HCT116 (cell line): ENCODE measurements around the gene SAT1. TPM values are rescaled to one million over a fixed set of nuclear protein-coding genes. Genes with fewer than 3 reads are reported as not detected.

Experiments
- ATAC-seq: fragments of 200-7000 bp; cut with Tn5 transposase; 2 replicates; pipeline ENCODE4 v1.9.1; 2020; ENCODE audit warnings: mild to moderate bottlenecking, moderate library complexity
- BruUV-seq: library from RNA; stranded (reverse); fragments of 400-500 nt; replicated peaks from 2 replicates; lab custom pipeline; 2021; lab: Mats Ljungman, UMichigan
- CTCF ChIA-PET: fragments of 300-600 bp; sonication (Branson Sonifier 250); formaldehyde crosslinking; loops from one replicate; lab custom pipeline; 2021; ENCODE audit warnings: antibody characterized with exemption; lab: Charles Lee
- POLR2A ChIA-PET: fragments of 300-600, 350-600 bp; sonication (Branson Sonifier 250); formaldehyde crosslinking; loops from one replicate; lab custom pipeline; 2021; ENCODE audit warnings: antibody characterized with exemption; lab: Charles Lee
- RAD21 ChIA-PET, 2 experiments: fragments of 300-600 bp; sonication (Branson Sonifier 250); formaldehyde crosslinking; loops; one replicate each; lab custom pipeline; 2023; ENCODE audit warnings: low total read pairs in 2 of 2; ENCODE audit not compliant: uncharacterized antibody in 2 of 2, unreplicated experiment in 2 of 2, low non-redundant PET in 1 of 2; lab: Charles Lee
- DNase-seq: peaks from one replicate; pipeline ENCODE4 v3.0.0-alpha.2; 2010; ENCODE audit warnings: low read depth, low spot score
- H2AFZ ChIP-seq: fragments of 200-600 bp; shearing (Covaris generic), sonication (generic); 2 replicates; pipeline ENCODE4 v1.6.1; 2017; ENCODE audit warnings: low read depth, mixed run types, mixed read lengths, antibody characterized with exemption, low read length; ENCODE audit not compliant: poor library complexity, severe bottlenecking
- H3K27ac ChIP-seq: 2 replicates; pipeline ENCODE4 v1.5.1; 2012; ENCODE audit warnings: low read depth, low read length
- H3K27me3 ChIP-seq: fragments of 200-600 bp; sonication (generic); 2 replicates; pipeline ENCODE4 v1.6.1; 2016; ENCODE audit warnings: mixed run types, low read length, mixed read lengths; ENCODE audit not compliant: insufficient read depth
- H3K36me3 ChIP-seq, 2 experiments: fragments of 200-500 bp in 1 of 2; fragments of 200-600 bp in 1 of 2; sonication (Bioruptor generic) in 1 of 2; sonication (generic) in 1 of 2; 2 replicates each; pipeline versions ENCODE4 v1.5.1 to v1.6.1; 2014 to 2016; ENCODE audit warnings: low read length in 2 of 2, inconsistent platforms in 1 of 2, mixed read lengths in 1 of 2, mixed run types in 1 of 2; ENCODE audit not compliant: insufficient read depth in 2 of 2, control insufficient read depth in 1 of 2
- H3K4me1 ChIP-seq, 2 experiments: fragments of 200-600 bp in 1 of 2; sonication (generic) in 1 of 2; 2 replicates each; pipeline versions ENCODE4 v1.5.1 to v1.6.1; 2012 to 2017; ENCODE audit warnings: low read length in 2 of 2, inconsistent platforms in 1 of 2, mild to moderate bottlenecking in 1 of 2, mixed read lengths in 1 of 2, mixed run types in 1 of 2, moderate library complexity in 1 of 2; ENCODE audit not compliant: insufficient read depth in 2 of 2, control insufficient read depth in 1 of 2
- H3K4me2 ChIP-seq: fragments of 200-600 bp; sonication (generic); 2 replicates; pipeline ENCODE4 v1.6.1; 2017; ENCODE audit warnings: mixed run types, low read length, mixed read lengths
- H3K4me3 ChIP-seq, 2 experiments: fragments of 200-600 bp in 1 of 2; sonication (generic) in 1 of 2; replicated peaks in 1 of 2; 2 replicates each; pipeline ENCODE4 v1.5.1; 2011 to 2016; ENCODE audit warnings: low read length in 2 of 2, control low read depth in 1 of 2, low read depth in 1 of 2, mild to moderate bottlenecking in 1 of 2, mixed read lengths in 1 of 2, mixed run types in 1 of 2
- H3K79me2 ChIP-seq: fragments of 200-600 bp; sonication (generic); 2 replicates; pipeline ENCODE4 v1.6.1; 2017; ENCODE audit warnings: mild to moderate bottlenecking, mixed run types, low read length, moderate library complexity, mixed read lengths; ENCODE audit not compliant: insufficient read depth
- H3K9ac ChIP-seq: fragments of 200-600 bp; sonication (generic); 2 replicates; pipeline ENCODE4 v1.6.1; 2016; ENCODE audit warnings: low read length, mixed read lengths
- H3K9me2 ChIP-seq: fragments of 200-600 bp; sonication (generic), shearing (Covaris generic); 2 replicates; pipeline ENCODE4 v1.6.1; 2017; ENCODE audit warnings: mixed run types, mild to moderate bottlenecking, moderate library complexity; ENCODE audit not compliant: insufficient read depth
- H3K9me3 ChIP-seq, 2 experiments: fragments of 200-500 bp in 1 of 2; fragments of 200-600 bp in 1 of 2; sonication (Bioruptor generic) in 1 of 2; sonication (generic) in 1 of 2; 2 replicates each; pipeline ENCODE4 v1.6.1; 2014 to 2017; ENCODE audit warnings: low read length in 2 of 2, mixed read lengths in 2 of 2, inconsistent platforms in 1 of 2, low read depth in 1 of 2, mild to moderate bottlenecking in 1 of 2, mixed run types in 1 of 2, moderate library complexity in 1 of 2; ENCODE audit not compliant: control insufficient read depth in 1 of 2, insufficient read depth in 1 of 2
- H4K20me1 ChIP-seq: fragments of 200-600 bp; sonication (generic), shearing (Covaris generic); 2 replicates; pipeline ENCODE4 v1.6.1; 2017; ENCODE audit warnings: mixed run types, mild to moderate bottlenecking, moderate library complexity; ENCODE audit not compliant: insufficient read depth
- CTCF ChIP-seq, 3 experiments: fragments of 200-600 bp in 1 of 3; sonication (generic) in 1 of 3; IDR thresholded peaks in 2 of 3; conservative IDR thresholded peaks in 1 of 3; 2 replicates each; pipeline ENCODE4 v1.5.1; 2012 to 2017; ENCODE audit warnings: low read depth in 2 of 3, low read length in 2 of 3, antibody characterized with exemption in 1 of 3, borderline replicate concordance in 1 of 3, control low read depth in 1 of 3, mild to moderate bottlenecking in 1 of 3, mixed read lengths in 1 of 3, mixed run types in 1 of 3, moderate library complexity in 1 of 3; ENCODE audit not compliant: insufficient read depth in 1 of 3
- EGR1 ChIP-seq: IDR thresholded peaks from 2 replicates; pipeline ENCODE4 v1.6.1; 2012; ENCODE audit warnings: low read depth
- ELF1 ChIP-seq: IDR thresholded peaks from 2 replicates; pipeline ENCODE4 v1.6.1; 2012; ENCODE audit warnings: low read depth, borderline replicate concordance
- EZH2 ChIP-seq: fragments of 200-600 bp; sonication (generic); IDR thresholded peaks from 2 replicates; pipeline ENCODE4 v1.6.1; 2017; ENCODE audit warnings: antibody characterized with exemption, mixed run types
- EZH2phosphoT487 ChIP-seq: fragments of 200-600 bp; IDR thresholded peaks from 2 replicates; pipeline ENCODE4 v1.6.1; 2018; ENCODE audit warnings: antibody characterized with exemption, borderline replicate concordance
- FOSL1 ChIP-seq: IDR thresholded peaks from 2 replicates; pipeline ENCODE4 v1.6.1; 2012; ENCODE audit warnings: low read depth
- POLR2A ChIP-seq: IDR thresholded peaks from 2 replicates; pipeline ENCODE4 v1.7.0; 2011; ENCODE audit warnings: borderline replicate concordance; ENCODE audit not compliant: insufficient read depth, insufficient read length; ENCODE audit errors: extremely low read depth
- POLR2AphosphoS5 ChIP-seq: IDR thresholded peaks from 2 replicates; pipeline ENCODE4 v1.6.1; 2011; ENCODE audit warnings: mild to moderate bottlenecking, low read depth, low read length, moderate library complexity
- RAD21 ChIP-seq: IDR thresholded peaks from 2 replicates; pipeline ENCODE4 v1.6.1; 2012; ENCODE audit warnings: low read depth, mild to moderate bottlenecking
- SIN3A ChIP-seq: IDR thresholded peaks from 2 replicates; pipeline ENCODE4 v1.6.1; 2012; ENCODE audit warnings: low read depth
- SP1 ChIP-seq: IDR thresholded peaks from 2 replicates; pipeline ENCODE4 v1.6.1; 2012; ENCODE audit warnings: low read depth
- SRF ChIP-seq: IDR thresholded peaks from 2 replicates; pipeline ENCODE4 v1.6.1; 2012; ENCODE audit warnings: low read depth
- YY1 ChIP-seq: IDR thresholded peaks from 2 replicates; pipeline ENCODE4 v1.6.1; 2011; ENCODE audit warnings: low read length, low read depth, moderate library complexity, mild to moderate bottlenecking; ENCODE audit not compliant: insufficient replicate concordance; ENCODE audit errors: extremely low read depth
- ZBTB33 ChIP-seq: IDR thresholded peaks from 2 replicates; pipeline ENCODE4 v1.6.1; 2011; ENCODE audit warnings: mild to moderate bottlenecking, low read length, moderate library complexity; ENCODE audit not compliant: insufficient replicate concordance; ENCODE audit errors: extremely low read depth
- ZNF274 ChIP-seq: fragments of 200-500 bp; sonication (Bioruptor generic); IDR thresholded peaks from 2 replicates; pipeline ENCODE4 v1.6.1; 2014; ENCODE audit warnings: mild to moderate bottlenecking, low read depth, low read length, inconsistent platforms
- intact Hi-C: fragments of 100-400 bp; cut with micrococcal nuclease; formaldehyde crosslinking; loops from 2 replicates; pipeline ENCODE4 v1.10.0; 2022
- total RNA-seq: library from RNA; stranded (reverse); gene quantifications from one replicate; pipeline ENCODE4 v1.2.1, GENCODE V29; 2021; ENCODE audit not compliant: unreplicated experiment

The SAT1 gene
- total RNA-seq, 1 experiment from 2014 or later: 821 TPM

- H3K36me3 ChIP-seq: no peaks in the 10 kb centered on the region
- no peaks in the 10 kb centered on the region for H3K9me3 ChIP-seq
- H4K20me1 ChIP-seq: no peaks in the 10 kb centered on the region
- H3K79me2 ChIP-seq: no peaks in the 10 kb centered on the region
- ChIA-PET POLR2A (no interaction called here), CTCF (no interaction called here)
- H3K27me3 ChIP-seq: no peaks in the 10 kb centered on the region
- no peak for TF ChIP-seq RAD21
- no peak for TF ChIP-seq POLR2A
- TF ChIP-seq ZNF274: no peak
- TF ChIP-seq ELF1: no peak
- TF ChIP-seq, all 23 proteins: peak for 0
- intact Hi-C loops: no loop called here
- ATAC-seq (no peak), DNase-seq (no peak)
- Histone ChIP-seq H3K9me2 (no peaks in the 10 kb centered on the region), H3K4me1 (peaks cover 16 to 25% of the 10 kb centered on the region in 2 experiments), H3K27ac (no peak overlapping the region), H3K9ac (no peak overlapping the region), H3K4me3 (no peak overlapping the region), H2AFZ (no peak overlapping the region), H3K4me2 (no peak overlapping the region)
- no TSS peak for BruUV-seq
- RAD21 ChIA-PET: no interaction called here
Observed at GRCh38 chrX:23815376-23815775, 32.4 kb downstream of the SAT1 start.

GRCh38 chrX:23816179-23816578, 33.2 kb downstream of the SAT1 start:
- BruUV-seq: no TSS peak
- Histone ChIP-seq H3K9ac (no peak overlapping the region), H3K27me3 (no peaks in the 10 kb centered on the region), H3K9me2 (no peaks in the 10 kb centered on the region), H3K27ac (no peak overlapping the region), H3K4me3 (no peak overlapping the region), H3K4me2 (no peak overlapping the region), H3K4me1 (peaks cover 24 to 29% of the 10 kb centered on the region in 2 experiments), H2AFZ (no peak overlapping the region), H3K9me3 (no peaks in the 10 kb centered on the region), H3K36me3 (no peaks in the 10 kb centered on the region), H3K79me2 (no peaks in the 10 kb centered on the region), H4K20me1 (no peaks in the 10 kb centered on the region)
- TF ChIP-seq SP1: no peak
- no peak for TF ChIP-seq ZBTB33
- TF ChIP-seq EZH2: no peak
- no peak for TF ChIP-seq ZNF274
- no peak for TF ChIP-seq SRF
- TF ChIP-seq SIN3A: no peak
- TF ChIP-seq FOSL1: no peak
- no peak for TF ChIP-seq POLR2AphosphoS5
- TF ChIP-seq YY1: no peak
- TF ChIP-seq EZH2phosphoT487: no peak
- TF ChIP-seq RAD21: no peak
- TF ChIP-seq EGR1: no peak
- no peak for TF ChIP-seq CTCF (IDR thresholded peaks at IDR 0.05 in 2 of 3, conservative IDR thresholded peaks at IDR 0.05 in 1 of 3; ENCODE audit: borderline replicate concordance in 1 of 3, insufficient read depth in 1 of 3, low read depth in 2 of 3, low read length in 2 of 3)
- ATAC-seq (no peak), DNase-seq (no peak)
- intact Hi-C loops: no loop called here
- ChIA-PET RAD21 (no interaction called here), POLR2A (no interaction called here), CTCF (no interaction called here)
